NCI-H460 (cell line): ENCODE measurements around the gene ARCN1. TPM values are rescaled to one million over a fixed set of nuclear protein-coding genes. Genes with fewer than 3 reads are reported as not detected.
A peak's percentile ranks its signal among the peaks of the same experiment; 100 is the strongest.
"Not testable (repeated sequence)": the region's sequence is repeated elsewhere in the genome, so short reads cannot be mapped to it uniquely, and the experiment has no call there.

Experiments
- DNase-seq: peaks from one replicate; pipeline ENCODE4 v3.0.0-alpha.2; 2016; ENCODE audit warnings: low read depth; ENCODE audit errors: extremely low read depth
- total RNA-seq: library from RNA; depleted of rRNA; stranded (reverse); fragments of >200 nt; shearing (Covaris generic); gene quantifications from 2 replicates; pipeline ENCODE4 v1.2.3, GENCODE V29; 2014

The ARCN1 gene
- total RNA-seq, 1 experiment from 2014 or later = 105 TPM

GRCh38 chr11:118604566-118604965 lies 32.4 kb downstream of the ARCN1 start:
- no peak for DNase-seq

GRCh38 chr11:118605116-118605867 lies 33.1 kb downstream of the ARCN1 start:
- DNase-seq = no peak

GRCh38 chr11:118606157-118606843 lies 34.1 kb downstream of the ARCN1 start:
- no peak for DNase-seq

DNA sequence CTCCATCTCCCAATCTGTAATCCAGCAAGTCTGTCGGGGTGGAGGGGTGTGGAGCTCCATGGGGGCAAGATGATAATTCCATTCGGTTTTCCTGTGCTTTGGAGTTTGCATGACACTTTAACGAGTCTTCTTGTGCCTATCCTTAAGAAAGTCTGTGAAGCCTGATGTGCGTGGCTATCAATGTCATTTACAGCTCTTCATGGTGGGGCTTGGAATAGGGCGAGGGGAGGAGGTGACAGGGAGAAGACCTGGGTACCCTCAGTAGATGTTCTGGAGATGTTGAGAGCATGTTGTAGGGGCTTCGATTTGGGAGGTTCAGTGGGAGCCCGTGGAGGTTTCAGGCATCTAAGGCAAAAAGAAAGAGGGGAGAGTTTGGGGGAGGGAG lies 34.6 kb downstream of the ARCN1 start:
- DNase-seq = no peak

GRCh38 chr11:118607401-118608359 lies 35.5 kb downstream of the ARCN1 start, which contains the start of gene PHLDB1:
Gene PHLDB1, plus strand, starts transcription at chr11:118607615. Its CDS starts 6,222 bp downstream, at chr11:118613837.
- DNase-seq = no peak

DNA sequence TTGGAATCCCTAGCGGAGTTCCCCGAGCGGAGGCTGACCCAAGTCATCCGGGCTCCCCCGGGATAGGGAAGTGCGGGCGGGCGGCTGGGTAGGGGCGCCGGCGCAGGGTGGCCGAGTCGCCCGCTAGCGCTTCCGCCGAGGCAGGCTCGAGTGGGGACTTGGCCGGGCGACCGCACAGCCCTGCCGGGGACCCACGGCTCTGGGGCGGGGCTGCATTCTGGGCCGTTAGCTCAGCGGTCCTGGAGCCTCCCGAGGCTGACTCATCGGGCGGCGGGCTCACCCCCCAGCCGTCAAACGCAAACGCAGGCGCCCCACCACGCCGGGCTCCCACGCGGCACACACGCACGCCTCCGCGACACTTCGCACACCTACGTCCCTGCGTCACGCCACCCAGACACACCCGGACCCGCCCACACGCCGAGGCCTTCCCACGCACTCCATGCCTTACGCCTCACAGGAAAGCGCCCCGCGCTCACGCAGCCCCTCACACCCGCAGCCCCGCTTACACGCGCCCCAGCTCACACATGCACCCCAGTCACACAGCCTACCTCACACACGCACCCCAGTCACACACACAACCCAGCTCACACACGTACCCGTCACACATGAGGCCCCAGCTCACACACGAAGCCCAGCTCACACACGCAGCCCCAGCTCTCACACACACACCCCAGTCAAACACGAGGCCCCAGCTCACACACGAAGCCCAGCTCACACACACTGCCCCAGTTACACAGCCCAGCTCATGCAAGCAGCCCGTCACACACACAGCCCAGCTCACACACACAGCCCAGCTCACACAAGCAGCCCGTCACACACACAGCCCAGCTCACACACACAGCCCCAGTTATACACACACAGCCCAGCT lies 36.4 kb downstream of the ARCN1 start:
- DNase-seq = no peak

DNA sequence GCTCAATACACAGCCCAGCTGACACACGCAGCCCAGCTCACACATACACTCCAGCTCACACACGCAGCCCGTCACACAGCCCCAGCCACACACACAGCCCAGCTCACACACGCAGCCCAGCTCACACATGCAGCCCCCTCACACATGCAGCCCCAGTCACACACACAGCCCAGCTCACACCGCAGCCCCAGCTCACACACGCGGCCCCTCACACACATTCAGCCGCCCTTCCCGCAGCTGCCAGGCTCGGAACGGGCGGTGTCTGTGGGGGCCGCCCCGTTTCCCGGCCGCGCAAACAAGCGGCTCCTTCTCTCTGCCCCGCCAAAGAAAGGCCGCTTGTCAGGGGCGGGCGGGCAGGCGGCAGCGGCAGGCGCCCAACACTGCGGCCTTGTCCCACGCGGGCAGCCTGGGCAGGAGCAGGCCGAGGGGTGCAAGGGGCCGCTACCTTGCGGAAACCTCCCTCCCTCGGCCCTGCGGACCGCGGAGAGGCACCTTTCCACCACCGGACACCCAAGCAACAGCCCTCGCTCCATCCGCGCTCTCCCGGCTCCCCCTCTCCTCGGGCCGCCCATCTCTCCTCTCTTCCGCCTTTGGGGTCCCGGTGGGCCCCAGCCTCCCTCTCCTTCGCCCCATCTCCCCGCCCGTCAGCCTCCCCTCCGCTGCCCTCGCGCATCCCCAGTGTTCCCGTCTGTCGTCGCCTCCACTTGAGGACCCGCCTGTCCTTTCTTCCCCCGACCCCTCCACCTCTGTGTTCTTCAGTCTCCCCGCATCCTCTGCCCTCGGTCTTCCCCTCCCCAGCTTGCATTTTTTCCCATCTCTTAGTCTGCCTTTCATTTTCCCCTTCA lies 37.4 kb downstream of the ARCN1 start:
- DNase-seq = no peak

- DNase-seq = no peak
These were observed 38.1 kb downstream of the ARCN1 start for GRCh38 chr11:118610225-118610772.

DNA sequence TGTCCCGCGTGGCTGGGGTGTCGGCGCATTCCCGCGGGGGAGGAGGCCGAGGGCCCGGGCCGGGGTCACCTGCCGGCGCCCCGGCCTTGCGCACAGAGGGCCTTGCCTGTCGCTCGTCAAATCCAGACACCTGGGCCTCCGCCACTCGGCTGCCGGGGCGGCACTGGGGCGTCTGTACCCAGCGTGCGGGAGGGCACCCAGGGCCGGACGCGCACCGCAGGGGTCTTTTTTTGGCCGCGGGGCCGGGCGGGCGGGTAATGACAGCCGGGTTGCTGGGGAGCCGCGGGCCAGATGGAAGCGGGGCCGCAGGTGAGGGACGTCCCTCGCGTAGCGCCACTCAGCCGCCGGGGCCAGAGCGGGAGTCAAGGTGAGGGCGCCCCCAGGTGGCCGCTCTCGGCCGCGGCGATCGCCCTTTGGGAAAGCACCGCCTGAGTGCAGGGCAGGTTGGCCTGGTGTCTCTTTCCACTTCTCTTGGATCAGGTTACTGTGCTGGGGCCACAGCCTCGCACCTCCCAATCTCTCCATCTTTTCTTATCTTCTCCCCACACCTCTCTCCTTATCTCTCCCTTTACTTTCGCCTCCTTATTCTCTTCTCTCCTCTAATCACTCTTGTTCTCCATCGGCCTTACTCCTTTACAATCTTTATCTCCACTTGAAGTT lies 38.7 kb downstream of the ARCN1 start:
- DNase-seq = peak; percentile 44

GRCh38 chr11:118611433-118611795 lies 39.2 kb downstream of the ARCN1 start:
- DNase-seq = not testable (repeated sequence)

GRCh38 chr11:118612378-118612777 lies 40.2 kb downstream of the ARCN1 start:
- no peak for DNase-seq

GRCh38 chr11:118614511-118614910 lies 42.3 kb downstream of the ARCN1 start:
- no peak for DNase-seq

GRCh38 chr11:118615282-118615975 lies 43.2 kb downstream of the ARCN1 start:
- no peak for DNase-seq

DNA sequence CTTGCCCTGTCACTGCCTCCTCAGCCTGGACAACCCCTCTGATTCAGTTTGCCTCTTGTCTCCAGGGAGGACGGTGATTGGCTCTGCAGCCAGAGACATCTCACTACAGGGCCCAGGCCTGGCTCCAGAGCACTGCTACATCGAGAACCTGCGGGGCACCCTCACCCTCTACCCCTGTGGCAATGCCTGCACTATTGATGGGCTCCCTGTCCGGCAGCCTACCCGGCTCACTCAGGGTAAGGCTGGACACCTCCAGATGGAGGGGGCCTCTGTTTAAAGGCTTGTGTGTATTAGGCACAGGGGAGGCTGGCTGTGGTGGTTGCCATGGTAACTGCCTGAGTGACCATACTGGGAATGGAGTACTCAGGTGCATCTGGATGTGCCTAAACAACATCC lies 43.8 kb downstream of the ARCN1 start:
- no peak for DNase-seq

- no peak for DNase-seq
These were observed 46.1 kb downstream of the ARCN1 start for GRCh38 chr11:118618115-118618990.

DNA sequence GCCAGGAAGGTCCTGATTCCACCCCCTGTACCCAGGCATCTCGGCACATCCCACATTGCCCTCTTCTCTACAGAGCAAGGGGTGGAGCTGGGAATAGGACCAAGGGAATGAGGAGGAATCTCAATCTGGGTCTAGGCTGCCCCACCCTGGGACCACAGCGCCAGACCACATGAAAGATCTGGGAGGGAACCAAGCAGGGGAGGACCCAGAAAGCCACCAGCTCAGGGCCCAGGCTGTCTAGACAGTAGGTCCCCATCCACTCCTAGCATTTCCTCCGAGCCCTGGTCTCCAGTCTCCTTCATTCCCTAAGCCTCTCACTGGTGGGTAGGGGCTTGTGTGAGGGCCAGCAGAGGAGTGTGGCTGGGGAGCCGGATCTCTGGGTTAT lies 46.8 kb downstream of the ARCN1 start:
- DNase-seq = no peak
